Astrocyte (in vitro differentiated cells and primary cell): ENCODE data around the gene DENND4C. TPM values are rescaled to one million over a fixed set of nuclear protein-coding genes. Genes with fewer than 3 reads are reported as not detected.
"Not testable (repeated sequence)": the region's sequence is repeated elsewhere in the genome, so short reads cannot be mapped to it uniquely, and the experiment has no call there.

ENCODE experiments used
- DNase-seq: peaks from one replicate; pipeline ENCODE4 v3.0.0-alpha.2; 2010; ENCODE audit warnings: low read depth
- FAIRE-seq: peaks from 2 replicates; lab custom pipeline; 2011; peaks lifted over from hg19 to GRCh38; lab: Jason Lieb, UNC
- H2AFZ ChIP-seq: 2 replicates; pipeline ENCODE4 v1.6.0; 2012; ENCODE audit warnings: low read depth, low read length, inconsistent platforms
- H3K27ac ChIP-seq: 2 replicates; pipeline ENCODE4 v1.5.1; 2011; ENCODE audit warnings: low read depth, low read length, inconsistent platforms
- H3K27me3 ChIP-seq: 2 replicates; pipeline ENCODE4 v1.6.0; 2011; ENCODE audit warnings: low read length, inconsistent platforms; ENCODE audit not compliant: insufficient read depth
- H3K36me3 ChIP-seq: 2 replicates; pipeline ENCODE4 v1.5.1; 2011; ENCODE audit warnings: low read length, inconsistent platforms; ENCODE audit not compliant: insufficient read depth
- H3K4me1 ChIP-seq: 2 replicates; pipeline ENCODE4 v1.5.1; 2011; ENCODE audit warnings: low read length, inconsistent platforms; ENCODE audit not compliant: insufficient read depth
- H3K4me2 ChIP-seq: 2 replicates; pipeline ENCODE4 v1.6.0; 2012; ENCODE audit warnings: low read length, inconsistent platforms
- H3K4me3 ChIP-seq: 2 replicates; pipeline ENCODE4 v1.5.1; 2011; ENCODE audit warnings: low read depth, mild to moderate bottlenecking, low read length, inconsistent platforms; ENCODE audit not compliant: insufficient read depth
- H3K79me2 ChIP-seq: 2 replicates; pipeline ENCODE4 v1.6.0; 2012; ENCODE audit warnings: mild to moderate bottlenecking, low read length, inconsistent platforms; ENCODE audit not compliant: insufficient read depth
- H3K9ac ChIP-seq: 2 replicates; pipeline ENCODE4 v1.6.0; 2012; ENCODE audit warnings: mild to moderate bottlenecking, low read length, inconsistent platforms
- H3K9me3 ChIP-seq: 2 replicates; pipeline ENCODE4 v1.5.1; 2012; ENCODE audit warnings: low read depth, mild to moderate bottlenecking, low read length, inconsistent platforms; ENCODE audit not compliant: insufficient read depth
- H4K20me1 ChIP-seq: 2 replicates; pipeline ENCODE4 v1.6.0; 2012; ENCODE audit warnings: low read length, inconsistent platforms; ENCODE audit not compliant: insufficient read depth
- H3K27ac Mint-ChIP-seq: one replicate; pipeline ENCODE4 v1.8.0; 2021; ENCODE audit warnings: mild to moderate bottlenecking, mixed read lengths; ENCODE audit not compliant: unreplicated experiment
- H3K27me3 Mint-ChIP-seq: one replicate; pipeline ENCODE4 v1.8.0; 2021; ENCODE audit warnings: low read depth, mixed read lengths; ENCODE audit not compliant: unreplicated experiment
- H3K36me3 Mint-ChIP-seq: one replicate; pipeline ENCODE4 v1.8.0; 2021; ENCODE audit warnings: low read depth, mixed read lengths; ENCODE audit not compliant: unreplicated experiment
- H3K4me1 Mint-ChIP-seq: one replicate; pipeline ENCODE4 v1.8.0; 2021; ENCODE audit warnings: low read depth, mixed read lengths; ENCODE audit not compliant: unreplicated experiment
- H3K4me3 Mint-ChIP-seq: one replicate; pipeline ENCODE4 v1.8.0; 2021; ENCODE audit warnings: mild to moderate bottlenecking, moderate library complexity, mixed read lengths; ENCODE audit not compliant: unreplicated experiment
- H3K9me3 Mint-ChIP-seq: one replicate; pipeline ENCODE4 v1.8.0; 2021; ENCODE audit warnings: mild to moderate bottlenecking, mixed read lengths; ENCODE audit not compliant: unreplicated experiment
- CTCF ChIP-seq: IDR thresholded peaks from 2 replicates; pipeline ENCODE4 v1.5.1; 2011; ENCODE audit warnings: low read depth, mild to moderate bottlenecking, inconsistent platforms, low read length, moderate library complexity; ENCODE audit not compliant: insufficient read depth
- EZH2 ChIP-seq: IDR thresholded peaks from 2 replicates; pipeline ENCODE4 v1.6.1; 2012; ENCODE audit warnings: mild to moderate bottlenecking, low read length, inconsistent platforms; ENCODE audit not compliant: insufficient read depth
- total RNA-seq: library from RNA; stranded (reverse); gene quantifications from 2 replicates; pipeline ENCODE4 v1.2.1, GENCODE V29; 2021

DENND4C gene
- total RNA-seq, 1 donor from 2014 or later: 19.6 TPM

GRCh38 chr9:19246891-19247290 is 16.4 kb downstream of the DENND4C start:
- Histone ChIP-seq H3K4me3 (no peak overlapping the region), H3K9ac (no peak overlapping the region), H4K20me1 (peaks cover 71% of the 10 kb centered on the region), H2AFZ (no peak overlapping the region), H3K27me3 (no peaks in the 10 kb centered on the region), H3K27ac (no peak overlapping the region), H3K4me1 (no peaks in the 10 kb centered on the region), H3K9me3 (no peaks in the 10 kb centered on the region), H3K79me2 (peaks cover 75% of the 10 kb centered on the region), H3K36me3 (no peaks in the 10 kb centered on the region), H3K4me2 (no peak overlapping the region)
- H3K27me3 Mint-ChIP-seq: no peaks in the 10 kb centered on the region
- TF ChIP-seq CTCF: no peak
- no peak for TF ChIP-seq EZH2
- no peak overlapping the region for H3K27ac Mint-ChIP-seq
- no peaks in the 10 kb centered on the region for H3K9me3 Mint-ChIP-seq
- FAIRE-seq: no peak
- no peak for DNase-seq
- no peak overlapping the region for H3K4me3 Mint-ChIP-seq
- H3K36me3 Mint-ChIP-seq: peaks cover 6% of the 10 kb centered on the region
- no peaks in the 10 kb centered on the region for H3K4me1 Mint-ChIP-seq

- no peak overlapping the region for H3K4me2 ChIP-seq
- FAIRE-seq: no peak
- no peaks in the 10 kb centered on the region for H3K9me3 ChIP-seq
- Mint-ChIP-seq H3K4me3 (no peak overlapping the region), H3K4me1 (no peaks in the 10 kb centered on the region), H3K9me3 (no peaks in the 10 kb centered on the region), H3K27ac (no peak overlapping the region), H3K27me3 (no peaks in the 10 kb centered on the region), H3K36me3 (peaks cover 6% of the 10 kb centered on the region)
- H3K4me3 ChIP-seq: no peak overlapping the region
- H3K79me2 ChIP-seq: peaks cover 75% of the 10 kb centered on the region
- no peaks in the 10 kb centered on the region for H3K27me3 ChIP-seq
- H3K9ac ChIP-seq: no peak overlapping the region
- H3K27ac ChIP-seq: no peak overlapping the region
- TF ChIP-seq CTCF (no peak), EZH2 (no peak)
- H4K20me1 ChIP-seq: peaks cover 69% of the 10 kb centered on the region
- no peaks in the 10 kb centered on the region for H3K4me1 ChIP-seq
- no peak for DNase-seq
- H2AFZ ChIP-seq: no peak overlapping the region
- H3K36me3 ChIP-seq: no peaks in the 10 kb centered on the region
These were observed 16.9 kb downstream of the DENND4C start for GRCh38 chr9:19247420-19247819.

GRCh38 chr9:19250346-19250745 is 19.9 kb downstream of the DENND4C start:
- H3K9me3 Mint-ChIP-seq, H3K4me3 ChIP-seq, H3K4me1 Mint-ChIP-seq, H3K4me1 ChIP-seq, H3K9ac ChIP-seq, H3K27me3 ChIP-seq, H3K27ac ChIP-seq, H3K4me2 ChIP-seq, H3K4me3 Mint-ChIP-seq, H3K27me3 Mint-ChIP-seq, H3K27ac Mint-ChIP-seq, H3K36me3 Mint-ChIP-seq, H3K36me3 ChIP-seq, H3K9me3 ChIP-seq, H2AFZ ChIP-seq, DNase-seq, FAIRE-seq: not testable (repeated sequence)
- peaks cover 74% of the 10 kb centered on the region for H4K20me1 ChIP-seq
- H3K79me2 ChIP-seq: peaks cover 76% of the 10 kb centered on the region

- H3K27me3 ChIP-seq, DNase-seq, H3K27ac Mint-ChIP-seq, H3K9me3 Mint-ChIP-seq, H3K9ac ChIP-seq, H3K4me1 ChIP-seq, H3K4me1 Mint-ChIP-seq, H3K4me3 ChIP-seq, FAIRE-seq, H3K4me2 ChIP-seq, H3K36me3 ChIP-seq, H3K36me3 Mint-ChIP-seq, H2AFZ ChIP-seq, H3K27ac ChIP-seq, H3K27me3 Mint-ChIP-seq, H3K9me3 ChIP-seq, H3K4me3 Mint-ChIP-seq: not testable (repeated sequence)
- H3K79me2 ChIP-seq: peaks cover 77% of the 10 kb centered on the region
- peaks cover 79% of the 10 kb centered on the region for H4K20me1 ChIP-seq
These were observed 20.7 kb downstream of the DENND4C start for GRCh38 chr9:19251203-19251602.

GRCh38 chr9:19251622-19252021 is 21.1 kb downstream of the DENND4C start:
- H4K20me1 ChIP-seq: peaks cover 76% of the 10 kb centered on the region
- not testable (repeated sequence) for H3K4me3 Mint-ChIP-seq, H3K27me3 Mint-ChIP-seq, H3K27ac ChIP-seq, H3K9me3 ChIP-seq, H3K27ac Mint-ChIP-seq, H3K27me3 ChIP-seq, DNase-seq, H3K4me1 ChIP-seq, H3K36me3 Mint-ChIP-seq, H3K4me1 Mint-ChIP-seq, H3K4me2 ChIP-seq, H3K9me3 Mint-ChIP-seq, H3K36me3 ChIP-seq, H3K9ac ChIP-seq, H3K4me3 ChIP-seq, H2AFZ ChIP-seq, FAIRE-seq
- H3K79me2 ChIP-seq: peaks cover 76% of the 10 kb centered on the region
